Transverse colon (tissue), 4 donors: ENCODE data around the gene EGFR.

Experiments used
- CTCF ChIP-seq, 5 experiments: fragments of 200-600 bp in 3 of 5; fragments of 450-650 bp in 2 of 5; sonication (generic) in 3 of 5; IDR thresholded peaks; 1 replicate in 2 of 5; 2 replicates in 3 of 5; pipeline ENCODE4 v1.5.1; 2016 to 2017; ENCODE audit warnings: antibody characterized with exemption in 5 of 5, inconsistent platforms in 3 of 5, mild to moderate bottlenecking in 2 of 5, moderate library complexity in 1 of 5
- EP300 ChIP-seq: sonication (generic); formaldehyde crosslinking; IDR thresholded peaks from one replicate; pipeline ENCODE4 v1.6.1; 2017; ENCODE audit warnings: antibody characterized with exemption, low read depth
- POLR2A ChIP-seq: fragments of 450-650 bp; IDR thresholded peaks from one replicate; pipeline ENCODE4 v1.6.1; 2016; ENCODE audit warnings: antibody characterized with exemption, mild to moderate bottlenecking, moderate library complexity
- POLR2AphosphoS5 ChIP-seq, 3 donors: sonication (generic); formaldehyde crosslinking; IDR thresholded peaks; one replicate each; pipeline ENCODE4 v1.6.1; 2016; ENCODE audit warnings: antibody characterized with exemption in 3 of 3

GRCh38 chr7:55185941-55186609 is 167.3 kb downstream of the EGFR start:
- TF ChIP-seq POLR2AphosphoS5 (IDR thresholded peaks at IDR 0.05) (no peak), CTCF (IDR thresholded peaks at IDR 0.05) (no peak), POLR2A (no peak), EP300 (no peak)
